HG03521 (cell line): ENCODE results near the gene TAOK3.
"Not testable (repeated sequence)": the region's sequence is repeated elsewhere in the genome, so short reads cannot be mapped to it uniquely, and the experiment has no call there.

Experiments
- ATAC-seq: cut with Tn5 transposase; IDR thresholded peaks from one replicate; pipeline ENCODE4 v1.9.1; 2021; ENCODE audit warnings: mild to moderate bottlenecking, moderate library complexity; ENCODE audit not compliant: unreplicated experiment

Gene TAOK3

DNA sequence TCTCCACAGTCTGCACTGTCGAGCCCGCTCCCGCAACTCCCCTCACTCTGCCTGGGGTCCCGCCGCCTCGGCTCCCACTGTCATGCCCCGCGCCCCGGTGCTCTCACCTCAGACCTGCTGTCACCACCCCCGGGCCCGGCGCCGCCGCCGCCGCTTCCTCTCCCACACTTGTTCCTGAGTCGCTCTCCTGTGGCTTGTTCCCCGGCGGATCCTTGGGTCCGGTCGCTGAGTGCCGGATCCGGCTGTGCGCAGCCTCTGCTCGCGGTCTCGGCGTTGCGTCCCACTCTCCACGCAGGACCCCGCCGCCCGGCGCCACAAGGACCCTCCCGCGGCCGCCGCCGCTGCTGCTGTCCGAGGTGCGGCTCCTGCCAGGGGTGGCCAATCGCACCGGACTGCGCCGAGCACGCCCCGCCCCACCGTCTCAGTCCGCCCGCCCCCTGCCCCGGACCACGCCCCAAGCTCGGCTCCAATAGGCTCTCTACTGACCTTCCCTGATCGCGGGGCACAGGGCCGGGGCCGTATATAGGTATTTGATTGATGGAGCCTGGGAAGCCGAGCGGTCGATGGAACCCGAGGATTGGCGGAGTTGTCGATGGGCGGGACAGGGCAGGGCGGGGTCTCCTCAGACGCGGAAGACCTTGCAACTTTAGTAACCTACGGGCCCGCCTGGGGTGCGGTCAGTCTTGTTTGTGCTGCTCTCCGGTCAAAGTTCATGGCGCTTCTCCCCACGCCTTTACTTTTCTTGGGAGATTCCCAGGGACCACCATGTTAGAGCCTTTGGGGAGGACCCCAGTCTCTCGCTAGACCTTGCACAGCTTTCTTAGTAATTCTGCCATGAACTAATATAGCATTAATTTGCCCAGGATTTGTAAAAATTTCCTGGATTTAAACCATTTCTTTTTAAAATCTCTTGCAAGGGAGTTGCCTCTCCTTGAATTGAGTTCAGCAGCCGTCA is at the start of gene TAOK3:
Gene TAOK3 (minus strand): TSS at position 367 of the 955 bp plus-strand sequence. CDS start 117,340 bp downstream, outside the sequence.
- peak; percentile 77 for ATAC-seq

- no peak for ATAC-seq
These were observed 48.0 kb upstream of the TAOK3 start for GRCh38 chr12:118420673-118421072.

DNA sequence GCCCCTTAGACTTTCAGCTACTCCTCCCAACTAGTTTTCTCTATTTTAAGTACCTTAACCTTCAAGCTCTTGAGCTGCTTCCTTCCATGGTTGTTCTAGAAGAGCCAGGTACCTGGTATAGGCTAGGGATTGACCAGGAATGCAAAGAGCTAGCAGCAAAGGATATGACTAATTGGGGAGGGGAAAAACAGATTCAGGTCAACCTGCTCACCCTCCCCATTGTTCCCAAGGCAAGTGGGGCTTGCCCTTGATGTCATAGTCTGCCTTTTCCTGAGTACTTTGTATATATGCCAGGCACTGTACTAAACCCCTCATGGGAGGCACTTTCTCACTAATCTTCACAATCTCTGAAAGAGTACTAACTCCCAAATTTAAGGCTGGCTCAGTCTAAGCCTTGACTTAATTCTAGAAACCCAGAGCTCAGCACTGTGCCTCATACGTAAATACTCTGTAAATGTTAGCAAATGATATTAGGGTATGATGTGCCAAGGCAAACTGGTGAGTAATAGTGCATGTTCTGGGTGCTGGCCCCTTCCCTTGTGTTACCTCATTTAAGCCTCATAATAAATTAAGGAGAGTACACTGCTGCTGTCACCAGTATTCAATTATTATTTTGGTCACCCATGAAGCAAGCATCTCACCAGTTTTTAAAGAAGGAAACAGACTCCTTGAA is 45.8 kb upstream of the TAOK3 start:
- no peak for ATAC-seq

GRCh38 chr12:118417942-118418341 is 45.2 kb upstream of the TAOK3 start:
- no peak for ATAC-seq

GRCh38 chr12:118409834-118410233 is 37.1 kb upstream of the TAOK3 start:
- ATAC-seq: no peak

DNA sequence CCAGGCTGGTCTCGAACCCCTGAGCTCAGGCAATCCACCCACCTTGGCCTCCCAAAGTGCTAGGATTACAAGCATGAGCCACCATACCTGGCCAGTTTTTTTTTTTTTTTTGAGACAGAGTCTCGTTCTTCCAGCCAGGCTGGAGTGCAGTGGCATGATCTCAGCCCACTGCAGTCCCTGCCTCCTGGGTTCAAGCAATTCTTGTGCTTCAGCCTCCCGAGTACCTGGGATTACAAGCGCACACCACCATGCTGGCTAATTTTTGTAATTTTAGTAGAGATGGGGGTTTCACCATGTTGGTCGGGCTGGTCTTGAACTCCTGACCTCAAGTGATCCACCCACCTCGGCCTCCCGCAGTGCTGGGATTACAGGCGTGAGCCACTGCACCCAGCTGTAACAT is 35.5 kb upstream of the TAOK3 start:
- not testable (repeated sequence) for ATAC-seq

- ATAC-seq: no peak
These were observed 32.3 kb upstream of the TAOK3 start for GRCh38 chr12:118404876-118405521.

DNA sequence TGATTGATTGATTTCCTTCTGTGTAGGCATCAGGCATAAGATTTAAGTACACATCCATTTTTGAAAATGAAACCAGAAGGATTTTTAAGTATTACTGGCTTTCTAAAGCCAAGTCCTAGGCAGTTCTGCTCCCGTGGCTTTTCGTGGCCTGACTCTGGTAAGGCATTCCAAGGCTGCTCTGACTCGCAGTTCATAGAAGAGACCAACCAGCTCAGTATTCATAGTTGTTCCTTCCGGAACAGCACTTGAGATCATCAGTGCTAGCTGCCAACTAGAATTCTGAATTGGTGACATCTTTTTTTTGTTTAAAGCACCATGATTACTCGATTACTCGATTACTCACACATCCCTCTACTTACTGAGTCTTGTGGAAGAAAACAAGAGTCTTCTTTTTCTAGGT is 29.5 kb upstream of the TAOK3 start:
- no peak for ATAC-seq

DNA sequence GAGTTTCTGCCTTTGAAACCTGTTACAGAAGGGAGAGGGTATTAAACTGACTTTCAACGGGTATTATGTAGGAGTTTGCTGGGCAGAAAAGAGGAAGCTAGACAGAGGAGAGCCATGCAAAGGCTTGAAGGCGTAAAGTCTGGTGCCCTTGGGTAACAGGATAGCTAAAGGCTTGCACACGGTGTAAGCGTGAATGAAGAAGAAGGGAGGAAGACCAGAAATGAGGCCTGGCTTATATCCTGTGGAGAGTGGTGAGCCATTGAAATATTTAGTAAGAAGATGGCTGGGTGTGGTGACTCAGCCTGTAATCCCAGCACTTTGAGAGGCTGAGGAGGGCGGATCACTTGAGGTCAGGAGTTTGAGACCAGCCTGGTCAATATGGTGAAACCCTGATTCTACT is 26.2 kb upstream of the TAOK3 start:
- ATAC-seq: no peak

- ATAC-seq: no peak
These were observed 25.8 kb upstream of the TAOK3 start for GRCh38 chr12:118398524-118398923.

DNA sequence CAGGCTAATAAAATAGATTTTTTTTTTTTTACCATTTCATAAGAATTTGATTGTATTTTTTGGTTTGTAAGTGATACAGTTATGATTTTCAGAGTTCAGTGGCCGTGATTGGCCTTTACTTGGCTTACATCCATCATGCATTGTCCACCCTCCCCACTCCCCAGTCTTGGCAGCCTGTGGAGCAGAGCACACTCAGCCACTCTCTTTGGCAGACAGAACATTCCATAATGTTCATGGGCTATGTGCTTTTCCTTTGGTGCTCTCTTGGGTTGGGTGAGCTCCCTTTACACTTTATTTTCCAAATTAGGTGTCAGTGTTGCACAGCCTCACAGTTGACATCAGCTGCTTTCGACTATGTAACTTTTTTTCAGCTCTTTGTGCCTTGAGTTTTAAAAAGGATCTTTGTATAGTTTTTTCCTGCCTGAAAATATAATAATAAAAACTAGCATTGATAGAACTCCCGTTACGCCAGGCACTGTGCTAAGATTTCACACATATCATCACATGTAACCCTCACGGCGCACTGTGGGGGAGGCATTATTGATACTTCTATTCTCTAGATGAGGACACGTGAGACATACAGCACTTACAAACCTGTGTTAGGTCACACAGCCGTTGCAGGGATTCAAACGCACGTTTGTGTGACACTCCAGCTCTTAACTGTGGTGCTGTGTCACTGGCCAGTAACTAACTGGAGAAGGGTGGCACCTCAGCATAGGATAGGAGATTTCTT is 25.2 kb upstream of the TAOK3 start:
- no peak for ATAC-seq

- ATAC-seq: no peak
These were observed 19.1 kb upstream of the TAOK3 start for GRCh38 chr12:118391836-118392235.

- no peak for ATAC-seq
These were observed 18.7 kb upstream of the TAOK3 start for GRCh38 chr12:118391424-118391823.

- ATAC-seq: no peak
These were observed 5.3 kb upstream of the TAOK3 start for GRCh38 chr12:118377884-118378470.

GRCh38 chr12:118377021-118377883 is 4.5 kb upstream of the TAOK3 start:
- ATAC-seq: no peak

- no peak for ATAC-seq
These were observed 3.6 kb upstream of the TAOK3 start, which contains the start of gene SUDS3 for GRCh38 chr12:118376089-118377020. Gene SUDS3, plus strand, starts transcription at chr12:118376555. Its CDS starts 137 bp downstream, at chr12:118376692.

DNA sequence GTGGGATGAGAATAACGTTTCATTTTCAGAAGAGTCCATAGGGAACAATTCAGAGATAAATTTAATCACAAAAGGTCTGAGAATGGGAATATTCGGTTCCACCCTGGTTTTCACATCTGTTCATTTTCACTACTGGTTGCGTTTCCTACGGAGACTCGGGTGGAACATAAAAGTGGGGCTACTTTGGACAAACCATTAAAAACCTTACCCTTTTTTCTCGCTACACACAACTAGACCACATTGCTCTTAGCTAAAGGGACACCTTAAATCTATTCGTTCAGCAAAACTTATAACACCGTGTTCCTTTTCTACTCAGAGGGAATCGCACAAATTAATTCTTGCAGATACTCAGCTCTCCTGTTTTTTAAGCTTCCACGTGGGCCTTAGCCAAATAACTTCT is 2.6 kb upstream of the TAOK3 start:
- ATAC-seq: no peak

DNA sequence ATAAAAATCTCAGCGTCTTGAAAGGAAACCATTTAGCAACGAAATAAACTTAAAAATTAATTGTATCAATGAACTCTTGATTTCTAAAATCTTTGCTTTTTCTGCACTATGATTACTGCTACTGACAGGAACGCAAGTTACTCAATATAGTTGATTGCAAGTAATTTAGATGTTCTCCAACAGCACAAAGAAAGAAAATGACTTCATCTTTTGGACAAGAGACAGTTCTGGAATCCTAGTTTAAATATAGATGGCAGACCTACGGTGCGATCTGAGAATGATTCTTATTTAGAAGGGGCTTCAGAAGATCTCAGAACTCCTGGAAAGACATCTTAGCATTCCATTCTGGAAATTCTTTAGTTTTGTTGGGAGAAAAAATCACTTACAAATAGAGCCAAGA is 2.2 kb upstream of the TAOK3 start:
- ATAC-seq: no peak
